ENCODE data around the gene PRPF38A.

The PRPF38A gene

DNA sequence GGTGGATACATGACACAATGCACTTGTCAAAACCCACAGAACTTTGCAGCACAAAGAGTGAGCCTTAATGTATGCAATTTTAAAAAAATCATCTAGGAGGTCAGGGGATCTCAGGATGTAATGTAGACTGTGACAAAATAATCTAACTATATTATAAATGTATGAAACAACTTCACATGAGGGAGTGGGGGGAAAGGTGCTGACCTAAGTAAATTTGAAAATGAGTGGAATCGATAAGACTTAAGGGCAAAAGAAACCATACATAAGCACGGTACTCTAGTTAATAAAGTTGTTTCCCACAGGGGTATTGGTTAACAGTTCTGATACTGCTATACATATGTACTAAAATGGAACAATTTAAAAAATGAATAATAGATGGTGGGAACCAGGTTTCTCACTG is 64.7 kb downstream of the PRPF38A start:
- no peak for DNase-seq

All from OCI-M1 (cell line).